Omental fat pad (tissue), 4 donors: ENCODE measurements around the gene RYR2. TPM values are rescaled to one million over a fixed set of nuclear protein-coding genes. Genes with fewer than 3 reads are reported as not detected.

Source experiments
- ATAC-seq: fragments of 150-250 bp; one replicate; pipeline ENCODE4 v1.9.1; 2016; ENCODE audit warnings: mild to moderate bottlenecking, moderate library complexity; ENCODE audit not compliant: low FRiP score
- DNase-seq: peaks from one replicate; pipeline ENCODE4 v3.0.0-alpha.2; 2019; ENCODE audit warnings: low spot score
- CTCF ChIP-seq, 3 donors: fragments of 450-650 bp; IDR thresholded peaks; one replicate each; pipeline ENCODE4 v1.5.1; 2016 to 2017; ENCODE audit warnings: antibody characterized with exemption in 3 of 3, mild to moderate bottlenecking in 3 of 3, moderate library complexity in 2 of 3
- total RNA-seq, 4 donors: library from RNA; depleted of rRNA; stranded (reverse); fragments of >200 nt; gene quantifications; one replicate each; pipeline ENCODE4 v1.1.0, GENCODE V29; 2016

RYR2 gene
- total RNA-seq, 4 donors from 2014 or later = 0.19 to 2.4 (median 1.2) TPM

DNA sequence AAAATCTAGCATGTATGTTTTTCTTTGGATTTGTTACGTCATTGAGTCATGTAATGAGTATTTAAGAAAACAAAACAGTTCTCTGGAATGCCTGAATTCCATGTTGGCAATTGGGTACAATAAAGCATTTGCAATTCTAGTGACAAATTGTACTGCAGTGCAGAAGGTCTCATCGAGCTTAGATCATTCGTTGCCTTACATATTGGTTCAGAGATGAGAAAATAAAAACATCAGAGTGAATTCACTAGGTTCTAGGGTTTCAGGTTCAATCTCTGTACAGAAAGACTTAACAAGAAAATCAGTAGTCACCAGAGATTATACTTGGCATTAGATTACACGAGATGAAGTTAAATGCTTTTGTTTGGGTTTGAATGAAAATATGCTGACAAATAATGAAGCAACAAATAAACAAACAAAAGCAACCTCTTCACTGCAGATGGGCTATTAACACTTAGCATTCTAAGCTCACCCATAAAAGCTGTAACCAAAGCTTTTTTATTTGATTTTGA, 124.7 kb downstream of the RYR2 start:
- DNase-seq (no peak), ATAC-seq (no peak)
- no peak for TF ChIP-seq CTCF (IDR thresholded peaks at IDR 0.05)

- DNase-seq (no peak), ATAC-seq (no peak)
- no peak for TF ChIP-seq CTCF (IDR thresholded peaks at IDR 0.05)
These were observed 128.2 kb downstream of the RYR2 start for GRCh38 chr1:237170149-237170548.

DNA sequence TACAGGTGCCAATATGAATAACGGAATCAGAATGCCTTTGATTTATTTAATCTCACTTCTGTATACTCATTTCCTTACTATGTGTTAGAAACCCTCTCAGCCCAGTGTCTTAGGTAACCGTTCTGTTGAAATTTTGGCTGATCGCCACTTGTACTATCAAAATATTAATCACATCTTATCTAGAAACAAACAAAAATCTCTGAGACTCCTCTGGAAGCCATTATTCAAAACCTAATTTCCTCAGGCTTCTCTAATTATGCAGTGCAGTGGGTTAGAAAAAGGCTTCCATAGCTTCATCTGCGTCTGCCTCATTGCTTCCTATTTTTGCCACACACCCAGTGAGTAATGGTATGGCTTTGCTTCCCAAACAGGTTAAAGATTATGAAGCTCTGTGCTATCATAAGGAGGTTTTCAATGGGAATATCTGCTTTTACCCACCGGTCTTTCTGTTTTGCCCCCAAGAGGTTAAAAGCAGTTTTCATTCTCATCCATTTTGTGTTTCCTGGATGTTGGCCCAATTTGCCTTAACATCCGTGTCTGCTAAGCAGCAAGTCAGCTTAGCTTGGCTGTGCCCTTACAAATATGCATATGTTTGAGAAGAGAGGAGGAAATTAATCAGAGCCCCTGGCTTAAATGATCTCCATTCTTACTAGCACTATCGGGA, 129.6 kb downstream of the RYR2 start:
- ATAC-seq = peak; percentile 81
- no peak for TF ChIP-seq CTCF (IDR thresholded peaks at IDR 0.05)

GRCh38 chr1:237172118-237172485, 130.1 kb downstream of the RYR2 start:
- no peak for DNase-seq

More for the DNA sequence above, 129.6 kb downstream of the RYR2 start:
- no peak for DNase-seq

DNA sequence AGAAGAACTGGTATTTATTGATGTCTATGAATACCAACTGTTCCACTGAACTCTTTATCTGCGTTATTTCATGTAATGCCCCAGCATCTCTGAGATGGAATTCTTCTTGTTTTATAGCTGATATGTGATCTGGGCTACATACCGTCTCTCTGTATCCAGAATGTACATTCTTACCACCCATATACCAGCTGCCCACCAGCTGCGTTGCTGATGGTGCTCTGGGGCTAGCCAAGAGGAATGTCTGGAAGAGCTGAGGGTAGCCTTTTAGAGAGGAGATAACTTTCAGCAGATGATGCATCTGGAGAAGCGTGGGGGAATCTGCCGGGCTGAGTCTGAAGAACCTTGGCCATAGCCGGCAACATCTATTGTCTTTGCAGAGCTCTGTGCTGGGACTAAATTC, 137.5 kb downstream of the RYR2 start:
- ATAC-seq = no peak
- DNase-seq = no peak
- no peak for TF ChIP-seq CTCF (IDR thresholded peaks at IDR 0.05)

More at GRCh38 chr1:237172118-237172485, 130.1 kb downstream of the RYR2 start:
- ATAC-seq = no peak
- no peak for TF ChIP-seq CTCF (IDR thresholded peaks at IDR 0.05)

- ATAC-seq (no peak), DNase-seq (no peak)
- TF ChIP-seq CTCF (IDR thresholded peaks at IDR 0.05) = no peak
These were observed 138.3 kb downstream of the RYR2 start for GRCh38 chr1:237180256-237180655.

DNA sequence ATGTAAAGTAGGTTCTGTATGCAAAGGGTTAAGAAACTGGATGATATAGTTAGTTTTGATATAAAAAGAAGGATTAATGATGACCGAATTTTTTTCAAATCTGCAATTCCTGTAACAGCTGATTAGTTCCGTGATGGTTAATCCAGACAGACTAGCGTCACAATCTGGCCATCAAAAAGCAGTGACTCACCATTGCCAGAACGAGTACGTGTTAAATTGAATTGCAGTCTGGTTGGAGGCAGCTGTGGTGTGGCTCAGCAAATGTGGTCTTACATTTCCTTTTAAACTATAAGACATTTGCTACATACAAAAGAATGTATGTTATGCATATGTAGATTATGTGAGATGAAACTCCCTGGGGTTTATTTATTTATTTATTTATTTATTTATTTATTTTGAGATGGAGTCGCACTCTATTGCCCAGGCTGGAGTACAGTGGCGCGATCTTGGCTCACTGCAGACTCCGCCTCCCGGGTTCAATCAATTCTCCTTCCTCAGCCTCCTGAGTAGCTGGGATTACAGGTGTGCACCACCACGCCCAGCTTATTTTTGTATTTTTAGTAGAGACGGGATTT, 139.8 kb downstream of the RYR2 start:
- ATAC-seq (no peak), DNase-seq (no peak)
- no peak for TF ChIP-seq CTCF (IDR thresholded peaks at IDR 0.05)
